Bronchial epithelial cell (primary cell): ENCODE measurements around the gene SLC25A40. TPM values are rescaled to one million over a fixed set of nuclear protein-coding genes. Genes with fewer than 3 reads are reported as not detected.
"Not testable (repeated sequence)": the region's sequence is repeated elsewhere in the genome, so short reads cannot be mapped to it uniquely, and the experiment has no call there.

ENCODE experiments used
- DNase-seq: peaks from one replicate; pipeline ENCODE4 v3.0.0-alpha.2; 2010; ENCODE audit warnings: low read depth
- FAIRE-seq: peaks from 2 replicates; lab custom pipeline; 2011; peaks lifted over from hg19 to GRCh38; lab: Jason Lieb, UNC
- H3K27me3 ChIP-seq: 2 replicates; pipeline ENCODE4 v1.5.1; 2011; ENCODE audit warnings: low read length; ENCODE audit not compliant: control insufficient read depth, insufficient read depth
- H3K36me3 ChIP-seq: 2 replicates; pipeline ENCODE4 v1.5.1; 2011; ENCODE audit warnings: low read length; ENCODE audit not compliant: control insufficient read depth, insufficient read depth
- H3K4me3 ChIP-seq: 2 replicates; pipeline ENCODE4 v1.5.1; 2011; ENCODE audit warnings: mild to moderate bottlenecking, low read depth, low read length, control low read depth
- total RNA-seq: library from RNA; depleted of rRNA; stranded (reverse); fragments of >200 nt; gene quantifications from 2 replicates; pipeline ENCODE4 v1.2.1, GENCODE V29; 2014
- TF ChIP-seq, protein P1 (sequence below): IDR thresholded peaks from 2 replicates; pipeline ENCODE4 v1.5.1; 2011; ENCODE audit warnings: mild to moderate bottlenecking, moderate library complexity, low read length, control low read depth, inconsistent platforms; ENCODE audit not compliant: insufficient read depth, severe bottlenecking

SLC25A40 gene
- total RNA-seq, 1 donor from 2014 or later = 3.9 TPM

DNA sequence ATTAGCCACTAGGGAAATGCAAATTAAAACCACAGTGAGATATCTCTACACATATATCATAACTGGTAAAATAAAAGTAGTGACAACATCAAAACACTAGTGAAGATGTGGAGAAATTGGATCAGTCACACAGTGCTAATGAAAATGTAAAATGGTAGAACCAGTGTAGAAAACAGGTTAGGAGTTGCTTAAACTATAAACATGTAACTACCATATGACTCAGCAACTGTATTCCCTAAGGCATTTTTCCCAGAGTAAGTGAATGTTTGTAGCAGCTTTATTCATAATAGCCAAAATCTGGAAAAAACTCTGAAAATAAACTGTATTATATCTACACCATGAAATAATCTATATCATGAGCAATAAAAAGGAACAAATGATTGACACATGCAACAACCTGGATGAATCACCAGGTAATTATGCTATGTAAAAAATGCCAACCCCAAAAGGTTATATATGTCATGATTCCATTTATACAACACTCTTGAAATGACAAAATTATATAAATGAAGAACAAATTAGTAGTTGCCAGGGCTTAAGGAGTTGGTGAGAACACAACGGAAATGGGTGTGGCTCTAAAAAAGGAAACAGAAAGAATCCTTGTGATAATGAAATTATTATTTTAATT lies 22.8 kb downstream of the SLC25A40 start:
- H3K27me3 ChIP-seq = no peaks in the 10 kb centered on the region
- peak; percentile 78 for DNase-seq
- no peaks in the 10 kb centered on the region for H3K36me3 ChIP-seq
- TF ChIP-seq, protein P1, sequence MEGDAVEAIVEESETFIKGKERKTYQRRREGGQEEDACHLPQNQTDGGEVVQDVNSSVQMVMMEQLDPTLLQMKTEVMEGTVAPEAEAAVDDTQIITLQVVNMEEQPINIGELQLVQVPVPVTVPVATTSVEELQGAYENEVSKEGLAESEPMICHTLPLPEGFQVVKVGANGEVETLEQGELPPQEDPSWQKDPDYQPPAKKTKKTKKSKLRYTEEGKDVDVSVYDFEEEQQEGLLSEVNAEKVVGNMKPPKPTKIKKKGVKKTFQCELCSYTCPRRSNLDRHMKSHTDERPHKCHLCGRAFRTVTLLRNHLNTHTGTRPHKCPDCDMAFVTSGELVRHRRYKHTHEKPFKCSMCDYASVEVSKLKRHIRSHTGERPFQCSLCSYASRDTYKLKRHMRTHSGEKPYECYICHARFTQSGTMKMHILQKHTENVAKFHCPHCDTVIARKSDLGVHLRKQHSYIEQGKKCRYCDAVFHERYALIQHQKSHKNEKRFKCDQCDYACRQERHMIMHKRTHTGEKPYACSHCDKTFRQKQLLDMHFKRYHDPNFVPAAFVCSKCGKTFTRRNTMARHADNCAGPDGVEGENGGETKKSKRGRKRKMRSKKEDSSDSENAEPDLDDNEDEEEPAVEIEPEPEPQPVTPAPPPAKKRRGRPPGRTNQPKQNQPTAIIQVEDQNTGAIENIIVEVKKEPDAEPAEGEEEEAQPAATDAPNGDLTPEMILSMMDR = no peak
- no peak overlapping the region for H3K4me3 ChIP-seq
- no peak for FAIRE-seq

DNA sequence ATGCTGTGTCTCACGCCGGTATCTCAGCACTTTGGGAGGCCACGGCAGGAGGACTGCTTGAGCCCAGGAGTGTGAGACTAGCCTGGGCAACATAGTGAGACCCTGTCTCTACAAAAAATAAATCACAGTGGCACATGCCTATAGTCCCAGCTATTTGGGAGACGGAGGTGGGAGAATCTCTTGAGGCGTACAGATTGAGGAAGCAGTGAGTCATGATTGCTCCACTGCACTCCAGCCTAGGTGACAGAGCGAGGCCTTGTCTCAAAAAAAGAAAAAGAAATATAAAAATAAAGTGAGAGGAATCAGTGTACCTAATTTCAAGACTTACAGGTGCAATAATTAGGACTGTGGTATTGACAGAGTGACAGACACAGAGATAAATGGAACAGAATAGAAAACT lies 23.9 kb downstream of the SLC25A40 start:
- Histone ChIP-seq H3K27me3 (no peaks in the 10 kb centered on the region), H3K4me3 (no peak overlapping the region), H3K36me3 (no peaks in the 10 kb centered on the region)
- DNase-seq (no peak), FAIRE-seq (no peak)
- TF ChIP-seq, protein P1 = no peak

DNA sequence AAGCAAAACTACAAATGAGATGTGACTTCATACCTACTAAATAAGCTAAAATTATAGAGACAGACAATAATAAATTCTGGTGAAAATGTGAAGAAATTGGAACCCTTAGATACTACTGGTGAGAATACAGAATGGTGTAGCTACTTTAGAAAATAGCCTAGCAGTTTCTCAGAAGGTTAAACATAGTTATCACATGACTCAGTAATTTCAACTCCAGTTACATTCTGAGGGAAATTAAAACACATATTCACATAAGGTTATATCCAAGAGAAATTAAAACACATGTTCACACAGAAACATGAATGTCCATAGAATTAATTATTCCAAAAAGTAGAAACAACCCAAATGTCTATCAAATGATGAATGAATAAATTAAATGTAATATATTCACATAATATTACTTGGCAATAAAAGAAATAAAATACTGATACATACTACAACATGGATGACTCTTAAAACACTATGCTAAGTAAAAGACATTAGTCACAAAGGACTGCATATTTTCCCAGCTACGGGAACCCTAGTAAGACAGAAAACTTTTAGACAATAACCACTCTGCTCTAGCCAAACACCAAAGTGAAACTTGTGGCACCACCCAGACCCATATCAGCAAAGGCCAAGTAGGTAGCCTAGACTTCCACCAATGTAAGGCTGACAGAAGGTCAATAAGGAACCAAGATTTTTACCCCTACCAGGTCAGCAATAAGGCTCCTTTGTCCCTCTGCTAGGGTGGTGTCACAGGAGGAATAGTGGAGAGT lies 25.1 kb downstream of the SLC25A40 start:
- FAIRE-seq = no peak
- no peak overlapping the region for H3K4me3 ChIP-seq
- DNase-seq = no peak
- TF ChIP-seq, protein P1 = no peak
- H3K36me3 ChIP-seq = no peaks in the 10 kb centered on the region
- no peaks in the 10 kb centered on the region for H3K27me3 ChIP-seq

DNA sequence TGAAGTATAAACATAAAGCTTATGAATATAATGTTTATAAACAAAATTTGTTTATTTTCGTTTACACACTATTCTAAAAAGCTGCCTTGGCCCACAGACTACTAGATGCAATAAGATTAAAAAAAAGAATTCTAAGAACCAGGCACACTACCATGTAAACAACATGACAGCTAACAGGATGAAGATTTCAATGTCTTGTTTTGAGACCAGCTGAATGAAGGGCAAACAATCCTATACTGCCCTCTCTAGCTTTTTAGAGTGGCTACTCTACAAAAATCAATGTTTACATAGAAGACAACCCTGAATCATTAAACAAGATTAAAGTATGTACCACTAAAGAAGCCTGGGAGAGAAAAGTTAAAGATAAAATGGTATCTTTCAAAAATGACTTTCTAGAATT lies 38.6 kb downstream of the SLC25A40 start:
- Histone ChIP-seq H3K36me3 (no peaks in the 10 kb centered on the region), H3K27me3 (no peaks in the 10 kb centered on the region), H3K4me3 (no peak overlapping the region)
- DNase-seq = no peak
- no peak for FAIRE-seq
- TF ChIP-seq, protein P1 = no peak

DNA sequence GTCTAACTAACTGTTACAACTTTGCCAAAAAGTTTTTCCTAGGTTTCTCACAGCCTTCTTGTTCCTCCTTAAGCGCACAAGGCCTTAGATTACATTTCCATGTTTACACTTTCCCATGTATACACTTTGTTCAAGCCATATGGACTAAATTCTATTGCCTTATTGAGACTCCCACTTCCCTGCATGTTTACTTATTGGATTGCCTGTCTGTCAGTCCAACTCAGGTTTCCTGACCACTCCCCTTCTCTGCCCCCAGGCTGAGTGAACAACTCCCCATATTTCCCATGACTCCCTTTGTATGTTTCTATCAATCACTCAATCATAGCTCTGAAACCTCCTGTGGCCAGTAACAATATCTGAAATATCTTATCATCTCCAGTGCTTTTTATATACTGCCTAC lies 43.0 kb downstream of the SLC25A40 start:
- FAIRE-seq (no peak), DNase-seq (peak; percentile 35)
- Histone ChIP-seq H3K27me3 (no peaks in the 10 kb centered on the region), H3K36me3 (no peaks in the 10 kb centered on the region), H3K4me3 (no peak overlapping the region)
- TF ChIP-seq, protein P1 = no peak

DNA sequence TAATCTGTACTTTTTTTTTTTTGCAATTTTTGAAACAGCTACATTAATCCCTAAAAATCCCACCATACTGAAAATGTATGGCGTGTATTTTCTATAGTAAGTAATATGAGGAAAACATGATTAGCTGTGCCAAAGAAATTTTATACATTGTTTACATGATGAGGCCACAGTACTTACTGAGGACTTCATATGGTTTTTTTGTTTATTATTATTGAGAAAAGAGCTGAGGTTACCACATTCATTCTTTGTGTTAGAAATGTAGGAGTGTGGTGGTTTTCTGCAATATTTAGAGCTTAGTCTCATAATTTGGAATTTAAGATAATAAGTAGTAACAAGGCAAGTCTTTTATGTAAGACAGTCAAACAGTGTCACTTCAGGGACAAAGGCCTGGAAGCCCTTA lies 45.1 kb downstream of the SLC25A40 start:
- H3K4me3 ChIP-seq = no peak overlapping the region
- TF ChIP-seq, protein P1 = no peak
- H3K36me3 ChIP-seq = no peaks in the 10 kb centered on the region
- no peaks in the 10 kb centered on the region for H3K27me3 ChIP-seq
- FAIRE-seq = no peak
- DNase-seq = no peak

DNA sequence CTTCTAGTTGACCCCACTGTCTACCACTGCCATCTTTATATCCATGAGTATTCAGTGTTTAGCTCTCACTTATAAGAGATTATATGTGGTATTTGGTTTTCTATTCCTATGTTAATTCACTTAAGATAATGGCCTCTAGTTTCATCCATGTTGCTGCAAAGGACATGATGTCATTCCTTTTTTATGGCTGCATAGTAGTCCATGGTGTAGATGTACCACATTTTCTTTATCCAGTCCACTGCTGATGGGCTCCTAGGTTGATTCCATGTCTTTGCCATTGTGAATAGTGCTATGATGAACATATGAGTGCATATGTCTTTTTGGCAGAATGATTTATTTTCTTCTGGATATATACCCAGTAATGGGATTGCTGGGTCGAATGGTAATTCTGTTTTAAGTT lies 47.8 kb downstream of the SLC25A40 start:
- not testable (repeated sequence) for H3K4me3 ChIP-seq, FAIRE-seq, H3K36me3 ChIP-seq, H3K27me3 ChIP-seq, DNase-seq

DNA sequence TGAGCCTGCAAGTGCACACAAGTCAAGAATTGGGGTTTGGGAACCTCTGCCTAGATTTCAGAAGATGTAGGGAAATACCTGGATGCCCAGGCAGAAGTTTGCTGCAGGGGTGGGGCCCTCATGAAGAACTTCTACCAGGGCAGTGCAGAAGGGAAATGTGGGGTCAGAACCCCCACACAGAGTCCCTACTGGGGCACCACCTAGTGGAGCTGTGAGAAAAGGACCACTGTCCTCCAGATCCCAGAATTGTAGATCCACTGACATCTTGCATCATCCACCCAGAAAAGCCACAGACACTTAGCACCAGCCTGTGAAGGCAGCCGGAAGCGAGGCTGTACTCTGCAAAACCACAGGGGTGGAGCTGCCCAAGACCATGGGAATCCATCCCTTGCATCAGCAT lies 50.8 kb downstream of the SLC25A40 start:
- DNase-seq, H3K4me3 ChIP-seq, H3K36me3 ChIP-seq, H3K27me3 ChIP-seq, FAIRE-seq: not testable (repeated sequence)
